22Rv1 (cell line): ENCODE measurements around the gene CSF3R.

Experiments used
- CTCF ChIP-seq: fragments of 450-650 bp; IDR thresholded peaks from 2 replicates; pipeline ENCODE4 v1.5.1; 2017; ENCODE audit warnings: mild to moderate bottlenecking
- ZFX ChIP-seq: fragments of 450-650 bp; IDR thresholded peaks from 2 replicates; pipeline ENCODE4 v1.6.1; 2017; ENCODE audit warnings: antibody characterized with exemption, borderline replicate concordance

- TF ChIP-seq CTCF, result no peak
- no peak for TF ChIP-seq ZFX
Measured at GRCh38 chr1:36484099-36484498, 1.4 kb upstream of the CSF3R start.
